Measurements from ENCODE around the gene NNT. TPM values are rescaled to one million over a fixed set of nuclear protein-coding genes. Genes with fewer than 3 reads are reported as not detected.

NNT gene
- total and polyA plus RNA-seq, 2 of the 13 experiments (the other 11 are each of a cell fraction or from before 2014, with no cell fraction given): 21.1 to 58.0 TPM

DNA sequence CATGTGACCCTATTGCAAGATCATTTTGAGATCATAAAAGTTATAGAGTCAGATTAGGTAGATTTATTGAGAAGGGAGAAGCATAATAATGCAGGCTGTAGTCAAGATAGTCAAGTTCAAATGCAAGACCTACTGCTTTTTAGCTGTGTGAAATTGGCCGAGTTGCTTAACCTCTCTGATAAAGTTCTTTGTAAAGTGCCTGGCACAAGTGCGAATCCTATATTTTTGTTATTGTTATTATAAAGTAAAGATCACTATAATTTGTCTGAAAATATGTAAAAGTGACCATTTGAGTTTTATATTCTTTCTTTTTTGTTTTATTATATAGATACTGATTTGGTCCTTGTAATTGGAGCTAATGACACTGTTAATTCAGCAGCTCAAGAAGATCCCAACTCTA is 99.3 kb downstream of the NNT start:
- Histone ChIP-seq H3K4me1 (ENCODE audit: insufficient read depth, low read length) (no peaks in the 10 kb centered on the region), H3K79me2 (ENCODE audit: insufficient read depth, low read length) (no peaks in the 10 kb centered on the region), H3K36me3 (replicated peaks in 1 of 2; ENCODE audit: control insufficient read depth in 1 of 2, insufficient read depth in 2 of 2, low read length in 2 of 2) (peaks cover 0 to 2% of the 10 kb centered on the region in 2 experiments; a peak in 1 of 5 replicates), H3K9me3 (ENCODE audit: low read length) (no peaks in the 10 kb centered on the region), H4K20me1 (ENCODE audit: insufficient read depth, low read length) (no peaks in the 10 kb centered on the region), H3K4me3 (replicated peaks in 1 of 3; ENCODE audit: insufficient read depth in 1 of 3, low read depth in 2 of 3, low read length in 3 of 3) (no peak overlapping the region), H3K27me3 (ENCODE audit: control insufficient read depth in 1 of 2, insufficient read depth in 2 of 2, low read length in 2 of 2) (no peaks in the 10 kb centered on the region), H2AFZ (ENCODE audit: low read length) (no peak overlapping the region), H3K27ac (ENCODE audit: extremely low read length, insufficient read depth, low read length) (no peak overlapping the region), H3K4me2 (ENCODE audit: low read depth, low read length) (no peak overlapping the region), H3K9ac (ENCODE audit: insufficient read depth, low read depth, low read length) (no peak overlapping the region)
- DNase-seq (ENCODE audit: low spot score) (no peak), FAIRE-seq (no peak), ATAC-seq (no peak)
- ChIA-PET POLR2A (no interaction called here), CTCF (ENCODE audit: low intra/inter-chr PET ratio, low total read pairs) (no interaction called here)
- TF ChIP-seq, protein P1, sequence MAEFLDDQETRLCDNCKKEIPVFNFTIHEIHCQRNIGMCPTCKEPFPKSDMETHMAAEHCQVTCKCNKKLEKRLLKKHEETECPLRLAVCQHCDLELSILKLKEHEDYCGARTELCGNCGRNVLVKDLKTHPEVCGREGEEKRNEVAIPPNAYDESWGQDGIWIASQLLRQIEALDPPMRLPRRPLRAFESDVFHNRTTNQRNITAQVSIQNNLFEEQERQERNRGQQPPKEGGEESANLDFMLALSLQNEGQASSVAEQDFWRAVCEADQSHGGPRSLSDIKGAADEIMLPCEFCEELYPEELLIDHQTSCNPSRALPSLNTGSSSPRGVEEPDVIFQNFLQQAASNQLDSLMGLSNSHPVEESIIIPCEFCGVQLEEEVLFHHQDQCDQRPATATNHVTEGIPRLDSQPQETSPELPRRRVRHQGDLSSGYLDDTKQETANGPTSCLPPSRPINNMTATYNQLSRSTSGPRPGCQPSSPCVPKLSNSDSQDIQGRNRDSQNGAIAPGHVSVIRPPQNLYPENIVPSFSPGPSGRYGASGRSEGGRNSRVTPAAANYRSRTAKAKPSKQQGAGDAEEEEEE (CRISPR knock-in tag; IDR thresholded peaks at IDR 0.05; ENCODE audit: borderline replicate concordance): no peak
- in situ Hi-C loops (cut with HindIII; ENCODE audit: extremely low pct_ligation_motif_present, low pct_unique_long_range_greater_than_20kb) (no loop called here), intact Hi-C loops (cut with micrococcal nuclease; ENCODE audit: unreplicated experiment) (no loop called here)
- no TSS peak for BruUV-seq (replicated peaks)
- 96% methylated on average over 2 of the region's 2 CpGs for WGBS (ENCODE audit: low lambda C conversion rate)

DNA sequence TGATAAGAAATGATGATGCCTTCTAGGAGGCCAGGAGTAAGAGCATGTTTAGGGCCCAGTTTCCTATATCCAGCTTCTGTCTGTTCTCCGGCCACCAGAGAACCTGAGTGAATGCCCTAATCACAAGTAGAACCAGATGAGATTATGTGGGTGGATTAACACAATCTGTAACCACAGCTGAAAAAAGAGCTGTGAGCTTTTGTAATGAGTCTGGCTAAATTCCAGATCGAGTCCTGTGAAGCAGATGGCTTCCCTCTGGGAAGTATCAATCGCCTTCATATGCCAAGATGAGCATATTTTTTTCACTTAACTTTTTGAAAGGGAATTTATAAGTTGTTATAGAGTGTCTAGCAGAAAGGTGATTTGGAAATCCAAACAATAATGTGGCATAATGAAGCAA is 99.8 kb downstream of the NNT start:
- H3K79me2 ChIP-seq (ENCODE audit: insufficient read depth, low read length): no peaks in the 10 kb centered on the region
- no peaks in the 10 kb centered on the region for H3K4me1 ChIP-seq (ENCODE audit: insufficient read depth, low read length)
- H3K27ac ChIP-seq (ENCODE audit: extremely low read length, insufficient read depth, low read length): no peak overlapping the region
- H3K9ac ChIP-seq (ENCODE audit: insufficient read depth, low read depth, low read length): no peak overlapping the region
- H4K20me1 ChIP-seq (ENCODE audit: insufficient read depth, low read length): no peaks in the 10 kb centered on the region
- TF ChIP-seq, protein P2, sequence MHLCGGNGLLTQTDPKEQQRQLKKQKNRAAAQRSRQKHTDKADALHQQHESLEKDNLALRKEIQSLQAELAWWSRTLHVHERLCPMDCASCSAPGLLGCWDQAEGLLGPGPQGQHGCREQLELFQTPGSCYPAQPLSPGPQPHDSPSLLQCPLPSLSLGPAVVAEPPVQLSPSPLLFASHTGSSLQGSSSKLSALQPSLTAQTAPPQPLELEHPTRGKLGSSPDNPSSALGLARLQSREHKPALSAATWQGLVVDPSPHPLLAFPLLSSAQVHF (CRISPR knock-in tag; IDR thresholded peaks at IDR 0.05): no peak
- TF ChIP-seq ZBTB7B (CRISPR knock-in tag; IDR thresholded peaks at IDR 0.05): no peak
- no peak for TF ChIP-seq RELA (CRISPR knock-in tag; IDR thresholded peaks at IDR 0.05)
- no peak for TF ChIP-seq CBX1 (IDR thresholded peaks at IDR 0.05; ENCODE audit: low read depth)
- TF ChIP-seq, protein P3, sequence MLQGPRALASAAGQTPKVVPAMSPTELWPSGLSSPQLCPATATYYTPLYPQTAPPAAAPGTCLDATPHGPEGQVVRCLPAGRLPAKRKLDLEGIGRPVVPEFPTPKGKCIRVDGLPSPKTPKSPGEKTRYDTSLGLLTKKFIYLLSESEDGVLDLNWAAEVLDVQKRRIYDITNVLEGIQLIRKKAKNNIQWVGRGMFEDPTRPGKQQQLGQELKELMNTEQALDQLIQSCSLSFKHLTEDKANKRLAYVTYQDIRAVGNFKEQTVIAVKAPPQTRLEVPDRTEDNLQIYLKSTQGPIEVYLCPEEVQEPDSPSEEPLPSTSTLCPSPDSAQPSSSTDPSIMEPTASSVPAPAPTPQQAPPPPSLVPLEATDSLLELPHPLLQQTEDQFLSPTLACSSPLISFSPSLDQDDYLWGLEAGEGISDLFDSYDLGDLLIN (CRISPR knock-in tag; IDR thresholded peaks at IDR 0.05; ENCODE audit: borderline replicate concordance): no peak
- peaks cover 0 to 2% of the 10 kb centered on the region in 2 experiments; a peak in 1 of 5 replicates for H3K36me3 ChIP-seq (replicated peaks in 1 of 2; ENCODE audit: control insufficient read depth in 1 of 2, insufficient read depth in 2 of 2, low read length in 2 of 2)
- CTCF ChIA-PET (ENCODE audit: low intra/inter-chr PET ratio, low total read pairs): no interaction called here
- no peak overlapping the region for H3K4me3 ChIP-seq (replicated peaks in 1 of 3; ENCODE audit: insufficient read depth in 1 of 3, low read depth in 2 of 3, low read length in 3 of 3)
- in situ Hi-C loops (cut with HindIII; ENCODE audit: extremely low pct_ligation_motif_present, low pct_unique_long_range_greater_than_20kb): no loop called here
- ATAC-seq (no peak), DNase-seq (ENCODE audit: low spot score) (no peak), FAIRE-seq (no peak)
- no peaks in the 10 kb centered on the region for H3K27me3 ChIP-seq (ENCODE audit: control insufficient read depth in 1 of 2, insufficient read depth in 2 of 2, low read length in 2 of 2)
- intact Hi-C loops (cut with micrococcal nuclease; ENCODE audit: unreplicated experiment): no loop called here
- H2AFZ ChIP-seq (ENCODE audit: low read length): no peak overlapping the region
- POLR2A ChIA-PET: no interaction called here
- BruUV-seq (replicated peaks): no TSS peak
- H3K4me2 ChIP-seq (ENCODE audit: low read depth, low read length): no peak overlapping the region
- no peaks in the 10 kb centered on the region for H3K9me3 ChIP-seq (ENCODE audit: low read length)
- WGBS (ENCODE audit: low lambda C conversion rate): 96% methylated on average over 3 of the region's 3 CpGs

Measured in HepG2 (cell line).